Karpas-422 (cell line): ENCODE results near the gene MEOX2. TPM values are rescaled to one million over a fixed set of nuclear protein-coding genes. Genes with fewer than 3 reads are reported as not detected.

Experiments
- DNase-seq: peaks from one replicate; pipeline ENCODE4 v3.0.0-alpha.2; 2015
- H2AFZ ChIP-seq: fragments of 200-600 bp; sonication (generic); 2 replicates; pipeline ENCODE4 v1.6.1; 2014; ENCODE audit warnings: antibody characterized with exemption, low read length, mixed read lengths
- H3K27ac ChIP-seq: fragments of 200-600 bp; sonication (generic); 2 replicates; pipeline ENCODE4 v1.5.1; 2014; ENCODE audit warnings: mild to moderate bottlenecking, low read length, moderate library complexity
- H3K27me3 ChIP-seq: fragments of 200-600 bp; sonication (generic); 2 replicates; pipeline ENCODE4 v1.6.1; 2014; ENCODE audit warnings: low read length, mixed read lengths
- H3K36me3 ChIP-seq: fragments of 200-600 bp; sonication (generic); 2 replicates; pipeline ENCODE4 v1.6.1; 2014; ENCODE audit warnings: low read length, mixed read lengths; ENCODE audit not compliant: insufficient read depth
- H3K4me1 ChIP-seq: fragments of 200-600 bp; sonication (generic); 2 replicates; pipeline ENCODE4 v1.6.1; 2014; ENCODE audit warnings: mild to moderate bottlenecking, low read length, mixed read lengths
- H3K4me2 ChIP-seq: fragments of 200-600 bp; sonication (generic); 2 replicates; pipeline ENCODE4 v1.6.1; 2014; ENCODE audit warnings: low read length, low read depth, mild to moderate bottlenecking; ENCODE audit not compliant: poor library complexity, severe bottlenecking
- H3K4me3 ChIP-seq: fragments of 200-600 bp; sonication (generic); 2 replicates; pipeline ENCODE4 v1.5.1; 2014; ENCODE audit warnings: mild to moderate bottlenecking, antibody characterized with exemption, low read length, mixed read lengths
- H3K79me2 ChIP-seq: fragments of 200-600 bp; sonication (generic); 2 replicates; pipeline ENCODE4 v1.6.1; 2014; ENCODE audit warnings: mild to moderate bottlenecking, low read length, mixed read lengths
- H3K9ac ChIP-seq: fragments of 200-600 bp; sonication (generic); 2 replicates; pipeline ENCODE4 v1.6.0; 2014; ENCODE audit warnings: low read length
- H3K9me2 ChIP-seq: fragments of 200-600 bp; sonication (generic), shearing (Covaris generic); replicated peaks from 2 replicates; pipeline ENCODE4 v1.6.0; 2014; ENCODE audit warnings: mild to moderate bottlenecking, low read length, moderate library complexity; ENCODE audit not compliant: insufficient read depth
- H3K9me3 ChIP-seq: fragments of 300-700, 200-600 bp; sonication (generic); 2 replicates; pipeline ENCODE4 v1.6.1; 2014; ENCODE audit warnings: low read length, mixed read lengths
- H4K20me1 ChIP-seq: fragments of 200-600 bp; sonication (generic); 2 replicates; pipeline ENCODE4 v1.6.1; 2014; ENCODE audit warnings: mild to moderate bottlenecking, antibody characterized with exemption, low read length, low read depth; ENCODE audit not compliant: insufficient read depth
- total RNA-seq: library from RNA; depleted of rRNA; stranded (reverse); fragments of >200 nt; shearing (Covaris generic); gene quantifications from 2 replicates; pipeline ENCODE4 v1.2.3, GENCODE V29; 2014; ENCODE audit warnings: low replicate concordance

Gene MEOX2
- total RNA-seq, 1 experiment from 2014 or later, result not detected

- H3K4me1 ChIP-seq, result no peaks in the 10 kb centered on the region
- no peak overlapping the region for H3K4me2 ChIP-seq
- no peaks in the 10 kb centered on the region for H3K27me3 ChIP-seq
- peaks cover 25% of the 10 kb centered on the region; the same call in 1 of the 2 replicates for H3K9me3 ChIP-seq
- DNase-seq, result no peak
- no peak overlapping the region for H3K27ac ChIP-seq
- H2AFZ ChIP-seq, result no peak overlapping the region
- no peaks in the 10 kb centered on the region for H3K79me2 ChIP-seq
- H3K9ac ChIP-seq, result no peak overlapping the region
- no peaks in the 10 kb centered on the region for H4K20me1 ChIP-seq
- H3K36me3 ChIP-seq, result no peaks in the 10 kb centered on the region
- H3K9me2 ChIP-seq, result no peaks in the 10 kb centered on the region
- H3K4me3 ChIP-seq, result no peak overlapping the region
Observed at GRCh38 chr7:15606561-15606960, 79.9 kb downstream of the MEOX2 start.

- H3K4me1 ChIP-seq, result no peaks in the 10 kb centered on the region
- H3K27me3 ChIP-seq, result no peaks in the 10 kb centered on the region
- DNase-seq, result no peak
- peaks cover 34% of the 10 kb centered on the region for H3K9me3 ChIP-seq
- H3K9ac ChIP-seq, result no peak overlapping the region
- no peak overlapping the region for H3K27ac ChIP-seq
- no peak overlapping the region for H3K4me3 ChIP-seq
- no peaks in the 10 kb centered on the region for H4K20me1 ChIP-seq
- H3K79me2 ChIP-seq, result no peaks in the 10 kb centered on the region
- H3K4me2 ChIP-seq, result no peak overlapping the region
- H2AFZ ChIP-seq, result no peak overlapping the region
- no peaks in the 10 kb centered on the region for H3K9me2 ChIP-seq
- no peaks in the 10 kb centered on the region for H3K36me3 ChIP-seq
Observed at GRCh38 chr7:15604166-15604565, 82.3 kb downstream of the MEOX2 start.

- no peak overlapping the region for H3K4me3 ChIP-seq
- H3K27ac ChIP-seq, result no peak overlapping the region
- H2AFZ ChIP-seq, result no peak overlapping the region
Observed at GRCh38 chr7:15603124-15603523, 83.4 kb downstream of the MEOX2 start.

GRCh38 chr7:15602236-15602635, 84.2 kb downstream of the MEOX2 start:
- H2AFZ ChIP-seq, result no peak overlapping the region
- no peaks in the 10 kb centered on the region for H3K36me3 ChIP-seq
- H3K27me3 ChIP-seq, result no peaks in the 10 kb centered on the region
- H4K20me1 ChIP-seq, result no peaks in the 10 kb centered on the region
- no peaks in the 10 kb centered on the region for H3K9me2 ChIP-seq
- DNase-seq, result no peak
- H3K4me2 ChIP-seq, result no peak overlapping the region
- peaks cover 33% of the 10 kb centered on the region for H3K9me3 ChIP-seq
- H3K4me1 ChIP-seq, result no peaks in the 10 kb centered on the region
- no peak overlapping the region for H3K9ac ChIP-seq
- no peaks in the 10 kb centered on the region for H3K79me2 ChIP-seq
- no peak overlapping the region for H3K4me3 ChIP-seq
- no peak overlapping the region for H3K27ac ChIP-seq

More at GRCh38 chr7:15603124-15603523, 83.4 kb downstream of the MEOX2 start:
- no peaks in the 10 kb centered on the region for H4K20me1 ChIP-seq
- no peaks in the 10 kb centered on the region for H3K27me3 ChIP-seq
- no peaks in the 10 kb centered on the region for H3K36me3 ChIP-seq
- no peak for DNase-seq
- H3K9ac ChIP-seq, result no peak overlapping the region
- no peak overlapping the region for H3K4me2 ChIP-seq
- no peaks in the 10 kb centered on the region for H3K79me2 ChIP-seq
- peaks cover 35% of the 10 kb centered on the region for H3K9me3 ChIP-seq
- H3K9me2 ChIP-seq, result no peaks in the 10 kb centered on the region
- H3K4me1 ChIP-seq, result no peaks in the 10 kb centered on the region

- Histone ChIP-seq H3K9me2 (no peaks in the 10 kb centered on the region), H3K9ac (no peak overlapping the region), H4K20me1 (no peaks in the 10 kb centered on the region), H3K27me3 (no peaks in the 10 kb centered on the region), H3K27ac (no peak overlapping the region), H3K4me3 (no peak overlapping the region), H3K79me2 (no peaks in the 10 kb centered on the region), H3K9me3 (peaks cover 33% of the 10 kb centered on the region), H3K4me1 (no peaks in the 10 kb centered on the region), H3K4me2 (no peak overlapping the region), H2AFZ (no peak overlapping the region), H3K36me3 (no peaks in the 10 kb centered on the region)
- DNase-seq, result no peak
Observed at GRCh38 chr7:15601175-15601574, 85.3 kb downstream of the MEOX2 start.

GRCh38 chr7:15600298-15600697, 86.2 kb downstream of the MEOX2 start:
- no peaks in the 10 kb centered on the region for H3K36me3 ChIP-seq
- DNase-seq, result no peak
- H3K27me3 ChIP-seq, result no peaks in the 10 kb centered on the region

GRCh38 chr7:15594461-15594860, 92.0 kb downstream of the MEOX2 start:
- Histone ChIP-seq H3K4me1 (no peaks in the 10 kb centered on the region), H4K20me1 (no peaks in the 10 kb centered on the region), H3K9ac (no peak overlapping the region), H3K4me2 (no peak overlapping the region), H3K36me3 (no peaks in the 10 kb centered on the region), H3K27ac (no peak overlapping the region), H3K9me2 (no peaks in the 10 kb centered on the region), H3K79me2 (no peaks in the 10 kb centered on the region), H2AFZ (no peak overlapping the region), H3K27me3 (no peaks in the 10 kb centered on the region), H3K4me3 (no peak overlapping the region), H3K9me3 (peaks cover 6% of the 10 kb centered on the region; the same call in 1 of the 2 replicates)
- DNase-seq, result no peak

More at GRCh38 chr7:15600298-15600697, 86.2 kb downstream of the MEOX2 start:
- Histone ChIP-seq H3K4me1 (no peaks in the 10 kb centered on the region), H2AFZ (no peak overlapping the region), H3K9ac (no peak overlapping the region), H3K9me3 (peaks cover 33% of the 10 kb centered on the region), H3K4me3 (no peak overlapping the region), H3K9me2 (no peaks in the 10 kb centered on the region), H3K4me2 (no peak overlapping the region), H3K27ac (no peak overlapping the region), H4K20me1 (no peaks in the 10 kb centered on the region), H3K79me2 (no peaks in the 10 kb centered on the region)

GRCh38 chr7:15593382-15593781, 93.1 kb downstream of the MEOX2 start:
- Histone ChIP-seq H3K79me2 (no peaks in the 10 kb centered on the region), H2AFZ (no peak overlapping the region)

GRCh38 chr7:15586266-15586665, 100.2 kb downstream of the MEOX2 start:
- no peaks in the 10 kb centered on the region for H3K4me1 ChIP-seq
- H3K4me3 ChIP-seq, result no peak overlapping the region
- H3K9me3 ChIP-seq, result peaks cover 27% of the 10 kb centered on the region
- no peak overlapping the region for H2AFZ ChIP-seq
- H3K36me3 ChIP-seq, result no peaks in the 10 kb centered on the region
- H3K27me3 ChIP-seq, result no peaks in the 10 kb centered on the region
- DNase-seq, result no peak
- no peak overlapping the region for H3K9ac ChIP-seq
- no peaks in the 10 kb centered on the region for H3K9me2 ChIP-seq
- no peak overlapping the region for H3K4me2 ChIP-seq
- H4K20me1 ChIP-seq, result no peaks in the 10 kb centered on the region
- no peaks in the 10 kb centered on the region for H3K79me2 ChIP-seq
- no peak overlapping the region for H3K27ac ChIP-seq

More at GRCh38 chr7:15593382-15593781, 93.1 kb downstream of the MEOX2 start:
- Histone ChIP-seq H3K27me3 (no peaks in the 10 kb centered on the region), H3K4me1 (no peaks in the 10 kb centered on the region), H3K9me2 (no peaks in the 10 kb centered on the region), H3K4me3 (no peak overlapping the region), H3K4me2 (no peak overlapping the region), H3K36me3 (no peaks in the 10 kb centered on the region), H4K20me1 (no peaks in the 10 kb centered on the region), H3K9ac (no peak overlapping the region), H3K9me3 (peaks cover 3% of the 10 kb centered on the region; the same call in 1 of the 2 replicates), H3K27ac (no peak overlapping the region)
- DNase-seq, result no peak
